Nephron progenitor cell (in vitro differentiated cells): ENCODE results near the gene GOLIM4.

ENCODE experiments used
- DNase-seq: peaks from one replicate; pipeline ENCODE4 v3.0.0; 2021
- H3K27ac Mint-ChIP-seq: 2 replicates; pipeline ENCODE4 v1.8.0; 2021; ENCODE audit warnings: mild to moderate bottlenecking, moderate library complexity, mixed read lengths
- H3K27me3 Mint-ChIP-seq: 2 replicates; pipeline ENCODE4 v1.8.0; 2021; ENCODE audit warnings: mild to moderate bottlenecking, low read depth, mixed read lengths; ENCODE audit not compliant: poor library complexity
- H3K36me3 Mint-ChIP-seq: 2 replicates; pipeline ENCODE4 v1.8.0; 2021; ENCODE audit warnings: low read depth, mixed read lengths
- H3K4me1 Mint-ChIP-seq: 2 replicates; pipeline ENCODE4 v1.8.0; 2021; ENCODE audit warnings: mixed read lengths
- H3K4me3 Mint-ChIP-seq: 2 replicates; pipeline ENCODE4 v1.8.0; 2021; ENCODE audit warnings: mild to moderate bottlenecking, moderate library complexity, mixed read lengths
- H3K9me3 Mint-ChIP-seq: 2 replicates; pipeline ENCODE4 v1.8.0; 2021; ENCODE audit warnings: mild to moderate bottlenecking, moderate library complexity, mixed read lengths
- TF ChIP-seq, protein P1 (sequence below): fragments of 200-600 bp; sonication (generic); IDR thresholded peaks from 2 replicates; pipeline ENCODE4 v1.5.0; 2021; ENCODE audit warnings: antibody characterized with exemption

Gene GOLIM4

DNA sequence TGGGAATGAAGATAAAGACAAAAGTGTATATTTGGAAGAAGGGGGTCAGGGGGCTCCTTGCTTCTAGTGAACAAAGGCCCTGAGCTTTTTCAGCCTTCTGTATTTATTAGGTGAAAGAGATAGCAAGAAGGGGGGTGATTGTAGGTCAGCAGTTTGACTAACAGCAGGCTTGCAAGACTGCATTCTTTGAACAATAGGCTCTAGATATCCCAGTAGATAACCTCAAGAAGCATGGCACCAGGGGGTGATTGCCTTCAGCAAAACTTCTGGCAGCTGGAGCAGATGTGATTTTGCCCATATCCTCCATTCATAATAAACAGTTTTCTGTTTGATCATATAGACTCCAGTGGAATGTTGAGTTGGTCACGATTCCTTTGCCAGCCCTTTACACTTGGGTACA is 31.7 kb upstream of the GOLIM4 start:
- TF ChIP-seq, protein P1, sequence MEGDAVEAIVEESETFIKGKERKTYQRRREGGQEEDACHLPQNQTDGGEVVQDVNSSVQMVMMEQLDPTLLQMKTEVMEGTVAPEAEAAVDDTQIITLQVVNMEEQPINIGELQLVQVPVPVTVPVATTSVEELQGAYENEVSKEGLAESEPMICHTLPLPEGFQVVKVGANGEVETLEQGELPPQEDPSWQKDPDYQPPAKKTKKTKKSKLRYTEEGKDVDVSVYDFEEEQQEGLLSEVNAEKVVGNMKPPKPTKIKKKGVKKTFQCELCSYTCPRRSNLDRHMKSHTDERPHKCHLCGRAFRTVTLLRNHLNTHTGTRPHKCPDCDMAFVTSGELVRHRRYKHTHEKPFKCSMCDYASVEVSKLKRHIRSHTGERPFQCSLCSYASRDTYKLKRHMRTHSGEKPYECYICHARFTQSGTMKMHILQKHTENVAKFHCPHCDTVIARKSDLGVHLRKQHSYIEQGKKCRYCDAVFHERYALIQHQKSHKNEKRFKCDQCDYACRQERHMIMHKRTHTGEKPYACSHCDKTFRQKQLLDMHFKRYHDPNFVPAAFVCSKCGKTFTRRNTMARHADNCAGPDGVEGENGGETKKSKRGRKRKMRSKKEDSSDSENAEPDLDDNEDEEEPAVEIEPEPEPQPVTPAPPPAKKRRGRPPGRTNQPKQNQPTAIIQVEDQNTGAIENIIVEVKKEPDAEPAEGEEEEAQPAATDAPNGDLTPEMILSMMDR = no peak
- Mint-ChIP-seq H3K27ac (no peak overlapping the region), H3K27me3 (peaks cover 7% of the 10 kb centered on the region), H3K36me3 (no peaks in the 10 kb centered on the region), H3K4me3 (no peak overlapping the region), H3K4me1 (no peaks in the 10 kb centered on the region), H3K9me3 (peaks cover 50% of the 10 kb centered on the region)
- no peak for DNase-seq

DNA sequence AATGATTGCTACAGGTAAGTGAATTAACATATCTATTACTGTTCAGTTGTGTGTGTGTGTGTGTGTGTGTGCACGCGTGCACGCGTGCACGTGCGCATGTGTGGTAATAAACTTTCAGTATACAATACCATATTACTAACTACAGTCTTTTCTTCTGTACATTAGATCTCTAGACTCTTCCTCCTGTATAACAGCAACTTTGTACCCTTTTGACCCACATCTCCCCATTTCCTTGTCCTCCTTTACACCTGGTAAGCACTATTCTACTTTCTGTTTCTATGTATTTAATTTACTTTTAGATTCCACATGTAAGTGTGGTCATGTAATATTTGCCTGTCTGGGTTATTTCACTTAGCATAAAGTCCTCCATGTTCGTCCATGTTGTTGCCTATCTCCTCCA is 29.1 kb upstream of the GOLIM4 start:
- no peak overlapping the region for H3K4me3 Mint-ChIP-seq

DNA sequence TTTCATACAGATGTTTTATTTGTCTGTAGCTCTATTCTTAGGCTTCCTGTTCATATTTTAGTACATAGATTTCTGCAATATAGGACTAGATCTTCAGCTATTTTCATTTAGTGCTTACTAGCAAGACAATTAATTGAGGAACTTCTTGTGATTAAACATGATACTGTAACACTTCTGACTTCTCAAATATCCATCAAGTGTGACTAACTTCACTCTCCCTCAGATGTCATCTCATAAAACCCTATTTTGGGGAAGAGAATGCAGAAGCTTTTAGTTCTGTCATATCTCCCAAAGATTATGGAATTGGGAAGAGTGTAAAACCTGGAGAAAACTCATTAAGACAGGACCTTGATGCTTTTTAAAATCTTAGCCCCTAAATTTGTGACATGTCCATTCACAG is 28.6 kb upstream of the GOLIM4 start:
- no peak overlapping the region for H3K4me3 Mint-ChIP-seq
- H3K9me3 Mint-ChIP-seq = peaks cover 34% of the 10 kb centered on the region
- H3K27me3 Mint-ChIP-seq = peaks cover 4% of the 10 kb centered on the region
- H3K27ac Mint-ChIP-seq = no peak overlapping the region
- TF ChIP-seq, protein P1 = no peak
- DNase-seq = no peak
- H3K36me3 Mint-ChIP-seq = no peaks in the 10 kb centered on the region
- H3K4me1 Mint-ChIP-seq = no peaks in the 10 kb centered on the region

More for the DNA sequence above, 29.1 kb upstream of the GOLIM4 start:
- TF ChIP-seq, protein P1 = no peak
- peaks cover 4% of the 10 kb centered on the region for H3K27me3 Mint-ChIP-seq
- H3K9me3 Mint-ChIP-seq = peaks cover 39% of the 10 kb centered on the region
- no peak overlapping the region for H3K27ac Mint-ChIP-seq
- no peaks in the 10 kb centered on the region for H3K36me3 Mint-ChIP-seq
- no peaks in the 10 kb centered on the region for H3K4me1 Mint-ChIP-seq
- DNase-seq = no peak

DNA sequence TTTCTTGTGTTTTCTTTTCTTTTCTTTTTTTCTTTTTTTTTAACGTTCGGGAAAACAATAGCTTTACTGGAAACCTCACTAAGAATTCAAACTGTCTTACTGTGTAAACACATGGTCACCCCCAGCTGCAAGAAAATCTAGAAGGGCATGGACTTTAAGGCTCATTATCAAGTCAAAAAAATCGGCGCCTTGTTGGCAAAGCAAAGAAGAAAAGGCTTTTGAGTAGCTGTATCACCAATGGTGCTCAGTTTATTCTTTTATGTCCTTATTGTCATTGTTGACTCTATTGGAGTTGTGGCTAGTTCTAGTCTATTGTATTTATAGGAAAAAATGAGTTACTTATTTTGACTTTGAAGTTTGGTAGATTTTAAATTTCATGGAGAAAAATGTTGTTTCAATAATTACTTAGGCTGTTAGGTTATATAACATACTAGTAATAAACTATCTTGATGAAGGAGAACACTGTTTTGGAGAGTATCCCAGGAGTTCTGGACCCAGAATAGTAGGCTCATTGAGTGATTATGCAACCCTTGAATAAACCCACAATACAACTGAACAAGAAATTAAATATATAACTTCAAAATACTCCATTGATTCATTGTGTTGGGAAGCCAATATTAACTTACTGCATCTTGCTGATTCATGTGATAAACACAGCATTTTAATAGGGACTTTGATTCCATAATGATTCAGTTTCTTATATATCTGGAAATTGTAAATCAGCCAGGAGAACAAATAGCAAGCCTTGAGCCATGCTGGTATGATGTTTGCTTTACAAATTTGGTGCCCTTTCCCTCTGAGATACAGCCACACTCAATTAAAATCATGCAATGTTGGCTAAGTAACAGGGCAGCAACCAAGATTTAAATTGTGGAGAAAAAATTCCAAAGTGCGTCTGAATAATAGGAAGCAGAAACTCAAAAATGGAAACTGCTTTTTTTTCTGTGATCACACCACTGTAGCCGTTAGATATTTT is 27.8 kb upstream of the GOLIM4 start:
- no peak for DNase-seq
- Mint-ChIP-seq H3K9me3 (peaks cover 26% of the 10 kb centered on the region), H3K4me1 (no peaks in the 10 kb centered on the region), H3K27ac (no peak overlapping the region), H3K27me3 (peaks cover 4% of the 10 kb centered on the region), H3K36me3 (no peaks in the 10 kb centered on the region), H3K4me3 (no peak overlapping the region)
- TF ChIP-seq, protein P1 = no peak

DNA sequence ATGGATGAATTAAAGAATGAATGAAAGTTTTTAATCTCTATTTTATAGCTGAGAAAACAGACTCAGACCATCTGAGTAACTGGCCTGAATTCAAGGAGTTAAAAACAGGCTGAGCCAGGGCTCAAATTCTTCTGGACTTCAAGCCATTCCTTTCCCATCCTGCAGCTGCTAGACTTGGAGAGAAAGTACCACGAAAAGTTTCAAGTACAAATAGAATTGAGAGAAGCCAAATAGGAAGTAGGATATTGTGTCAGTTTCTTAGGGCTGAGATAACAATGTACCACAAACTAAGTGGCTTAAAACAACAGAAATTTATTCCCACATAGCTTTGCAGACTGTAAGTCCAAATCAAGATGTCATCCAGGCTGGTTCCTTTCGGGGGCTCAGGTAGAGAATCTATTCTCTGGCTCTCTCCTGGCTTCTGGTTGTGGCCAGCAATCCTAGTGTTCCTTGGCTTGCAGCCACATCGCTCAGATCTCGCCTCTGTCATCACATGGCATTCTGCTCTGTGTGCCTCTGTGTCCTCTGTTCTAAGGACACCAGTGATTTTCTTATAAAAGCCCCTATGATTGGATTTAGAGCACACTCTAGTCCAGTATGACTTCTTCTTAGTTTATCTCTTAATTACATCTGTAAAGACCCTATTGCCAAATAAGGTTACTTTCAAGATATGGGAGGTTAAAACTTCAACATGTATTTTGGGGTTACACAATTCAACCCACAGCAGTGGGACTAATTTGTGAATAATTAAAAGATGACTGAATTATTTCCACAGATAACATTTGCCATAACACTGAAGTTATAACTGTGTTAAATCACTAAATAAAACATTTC is 25.7 kb upstream of the GOLIM4 start:
- TF ChIP-seq, protein P1 = no peak
- peaks cover 12% of the 10 kb centered on the region for H3K4me1 Mint-ChIP-seq
- no peaks in the 10 kb centered on the region for H3K36me3 Mint-ChIP-seq
- no peak overlapping the region for H3K4me3 Mint-ChIP-seq
- peaks cover 4% of the 10 kb centered on the region for H3K27me3 Mint-ChIP-seq
- DNase-seq = no peak
- no peak overlapping the region for H3K27ac Mint-ChIP-seq
- peaks cover 6% of the 10 kb centered on the region for H3K9me3 Mint-ChIP-seq
